SK-N-SH (cell line): Measurements from ENCODE around the gene SPEG. TPM values are rescaled to one million over a fixed set of nuclear protein-coding genes. Genes with fewer than 3 reads are reported as not detected.

Source experiments
- CTCF ChIA-PET: fragments of 300-600, 350-600 bp; formaldehyde crosslinking; extraction: SDS; loops from one replicate; lab custom pipeline; 2021; lab: Yijun Ruan, JAX
- POLR2A ChIA-PET: fragments of 350-600 bp; sonication (Branson Sonifier 250); formaldehyde crosslinking; extraction: SDS; loops from one replicate; lab custom pipeline; 2020; ENCODE audit warnings: antibody characterized with exemption, inconsistent platforms; lab: Yijun Ruan, JAX
- DNase-seq: peaks from one replicate; pipeline ENCODE4 v3.0.0; 2012
- H2AFZ ChIP-seq: fragments of 200-600 bp; sonication (generic); 2 replicates; pipeline ENCODE4 v1.8.1; 2016; ENCODE audit warnings: antibody characterized with exemption, mild to moderate bottlenecking, low read depth
- H3F3A ChIP-seq: fragments of 200-600 bp; sonication (generic); replicated peaks from 2 replicates; pipeline ENCODE3; 2016; ENCODE audit warnings: antibody characterized with exemption, mild to moderate bottlenecking; ENCODE audit not compliant: insufficient read depth
- H3K27ac ChIP-seq, 2 experiments: fragments of 200-500 bp in 1 of 2; fragments of 200-600 bp in 1 of 2; sonication (Bioruptor generic) in 1 of 2; sonication (generic), shearing (Covaris generic) in 1 of 2; 2 replicates each; pipeline versions ENCODE4 v1.5.1 to v1.6.1; 2014 to 2016; ENCODE audit warnings: low read depth in 2 of 2, inconsistent platforms in 1 of 2, low read length in 1 of 2, mild to moderate bottlenecking in 1 of 2, mixed read lengths in 1 of 2
- H3K27me3 ChIP-seq: fragments of 200-600 bp; sonication (generic), shearing (Covaris generic); 2 replicates; pipeline ENCODE4 v1.6.1; 2016; ENCODE audit warnings: mixed run types; ENCODE audit not compliant: insufficient read depth
- H3K36me3 ChIP-seq, 2 experiments: fragments of 200-500 bp in 1 of 2; fragments of 200-600 bp in 1 of 2; sonication (Bioruptor generic) in 1 of 2; sonication (generic) in 1 of 2; replicated peaks in 1 of 2; 2 replicates each; pipeline versions ENCODE3 to v1.5.1; 2014 to 2016; ENCODE audit warnings: low read length in 1 of 2, mild to moderate bottlenecking in 1 of 2; ENCODE audit not compliant: insufficient read depth in 2 of 2, control insufficient read depth in 1 of 2
- H3K4me1 ChIP-seq, 2 experiments: fragments of 200-500 bp in 1 of 2; fragments of 200-600 bp in 1 of 2; sonication (Bioruptor generic) in 1 of 2; sonication (generic), shearing (Covaris generic) in 1 of 2; 2 replicates each; pipeline versions ENCODE4 v1.5.1 to v1.6.1; 2014 to 2016; ENCODE audit warnings: low read depth in 1 of 2, low read length in 1 of 2, mixed run types in 1 of 2; ENCODE audit not compliant: insufficient read depth in 2 of 2, control insufficient read depth in 1 of 2
- H3K4me2 ChIP-seq: fragments of 200-600 bp; sonication (generic), shearing (Covaris generic); 2 replicates; pipeline ENCODE4 v1.6.1; 2017; ENCODE audit warnings: mixed run types
- H3K4me3 ChIP-seq, 2 experiments: fragments of 200-500 bp in 1 of 2; fragments of 200-600 bp in 1 of 2; sonication (Bioruptor generic) in 1 of 2; sonication (generic), shearing (Covaris generic) in 1 of 2; 2 replicates each; pipeline versions ENCODE4 v1.5.1 to v1.8.1; 2014 to 2016; ENCODE audit warnings: low read depth in 2 of 2, inconsistent platforms in 1 of 2, low read length in 1 of 2, mild to moderate bottlenecking in 1 of 2, mixed read lengths in 1 of 2, moderate library complexity in 1 of 2
- H3K79me2 ChIP-seq: fragments of 200-600 bp; sonication (generic); 2 replicates; pipeline ENCODE4 v1.8.1; 2017; ENCODE audit warnings: mild to moderate bottlenecking; ENCODE audit not compliant: insufficient read depth
- H3K9ac ChIP-seq: fragments of 200-600 bp; sonication (generic); 2 replicates; pipeline ENCODE4 v1.6.1; 2017; ENCODE audit warnings: mixed run types
- H3K9me2 ChIP-seq: fragments of 200-600 bp; sonication (generic); 2 replicates; pipeline ENCODE4 v1.6.1; 2017; ENCODE audit warnings: mixed run types
- H3K9me3 ChIP-seq: fragments of 200-600 bp; sonication (generic); 2 replicates; pipeline ENCODE4 v1.6.1; 2017; ENCODE audit warnings: mixed run types, mild to moderate bottlenecking, moderate library complexity
- H4K20me1 ChIP-seq: fragments of 200-600 bp; sonication (generic); 2 replicates; pipeline ENCODE4 v1.6.1; 2017; ENCODE audit warnings: mild to moderate bottlenecking, mixed run types; ENCODE audit not compliant: insufficient read depth
- IRF3 ChIP-seq: fragments of 150-350 bp; IDR thresholded peaks from 2 replicates; pipeline ENCODE4 v1.6.1; 2016; ENCODE audit warnings: mild to moderate bottlenecking, low read depth, low read length
- WGBS: methylation state at CpG from one replicate; pipeline ENCODE4 v1.1.6; 2017; ENCODE audit warnings: low lambda C conversion rate; 5-methylcytosine and 5-hydroxymethylcytosine counted together
- polyA plus RNA-seq, 3 experiments: library from polyadenylated mRNA; depleted of rRNA; stranded (reverse); fragments of >200 nt; gene quantifications; 2 replicates each; pipeline ENCODE4 v1.2.3, GENCODE V29; 2012
- TF ChIP-seq, protein P1 (sequence below): IDR thresholded peaks from 2 replicates; pipeline ENCODE4 v1.4.0; 2012; ENCODE audit warnings: low read depth
- TF ChIP-seq, protein P2 (sequence below): IDR thresholded peaks from 2 replicates; pipeline ENCODE4; 2012
- TF ChIP-seq, protein P3 (sequence below): IDR thresholded peaks from 2 replicates; pipeline ENCODE4 v1.4.0; 2012; ENCODE audit warnings: low read depth, borderline replicate concordance

SPEG gene
- polyA plus RNA-seq, 1 of the 3 experiments (the other 2 are of a cell fraction): 107 TPM

- Histone ChIP-seq H3K4me1 (peaks cover 3 to 33% of the 10 kb centered on the region in 2 experiments; a peak in 3 of 4 replicates), H2AFZ (no peak overlapping the region)
Measured at GRCh38 chr2:219492575-219492974, 57.9 kb downstream of the SPEG start.

GRCh38 chr2:219493086-219493485 lies 58.4 kb downstream of the SPEG start:
- H3K27me3 ChIP-seq: no peaks in the 10 kb centered on the region
- H3K4me3 ChIP-seq: no peak overlapping the region
- peaks cover 6 to 18% of the 10 kb centered on the region in 2 experiments for H3K36me3 ChIP-seq
- no peak for DNase-seq
- no peaks in the 10 kb centered on the region for H4K20me1 ChIP-seq
- no peak overlapping the region for H2AFZ ChIP-seq
- H3K9me3 ChIP-seq: no peaks in the 10 kb centered on the region
- 97% methylated on average over 5 of the region's 5 CpGs for WGBS
- no peak overlapping the region for H3K9ac ChIP-seq
- no peak overlapping the region for H3K4me2 ChIP-seq
- POLR2A ChIA-PET: interaction anchor here (2.0 kb wide), 1 partner anchor 14 kb away, joined by 8 read pairs; no protein-coding TSS in a partner anchor
- TF ChIP-seq, protein P1, sequence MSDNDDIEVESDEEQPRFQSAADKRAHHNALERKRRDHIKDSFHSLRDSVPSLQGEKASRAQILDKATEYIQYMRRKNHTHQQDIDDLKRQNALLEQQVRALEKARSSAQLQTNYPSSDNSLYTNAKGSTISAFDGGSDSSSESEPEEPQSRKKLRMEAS: no peak
- CTCF ChIA-PET: interaction anchor here (1.3 to 62.1 kb wide), 4 partner anchors 1 to 104 kb away, joined by 4 to 2824 read pairs (median 1425); partner anchors contain the start of genes ASIC4, CHPF, GMPPA and TMEM198
- no peak overlapping the region for H3K27ac ChIP-seq
- H3K9me2 ChIP-seq: no peaks in the 10 kb centered on the region
- H3K4me1 ChIP-seq: peaks cover 3 to 37% of the 10 kb centered on the region in 2 experiments; a peak in 3 of 4 replicates
- H3K79me2 ChIP-seq: no peaks in the 10 kb centered on the region
- no peaks in the 10 kb centered on the region for H3F3A ChIP-seq

More at GRCh38 chr2:219492575-219492974, 57.9 kb downstream of the SPEG start:
- WGBS: 93% methylated on average over 13 of the region's 20 CpGs
- CTCF ChIA-PET: interaction anchor here (0.7 to 62.1 kb wide), 6 partner anchors 2 to 198 kb away, joined by 3 to 2824 read pairs (median 7); partner anchors contain the start of genes ASIC4, CHPF, GMPPA and TMEM198
- POLR2A ChIA-PET: interaction anchor here (1.2 to 2.0 kb wide), 3 partner anchors 10 to 33 kb away, joined by 4 to 8 read pairs (median 4); no protein-coding TSS in a partner anchor
- Histone ChIP-seq H3K36me3 (peaks cover 6 to 18% of the 10 kb centered on the region in 2 experiments), H3K79me2 (no peaks in the 10 kb centered on the region), H3K4me3 (no peak overlapping the region), H3K27me3 (no peaks in the 10 kb centered on the region), H3K27ac (no peak overlapping the region)
- DNase-seq: no peak
- TF ChIP-seq, protein P2, sequence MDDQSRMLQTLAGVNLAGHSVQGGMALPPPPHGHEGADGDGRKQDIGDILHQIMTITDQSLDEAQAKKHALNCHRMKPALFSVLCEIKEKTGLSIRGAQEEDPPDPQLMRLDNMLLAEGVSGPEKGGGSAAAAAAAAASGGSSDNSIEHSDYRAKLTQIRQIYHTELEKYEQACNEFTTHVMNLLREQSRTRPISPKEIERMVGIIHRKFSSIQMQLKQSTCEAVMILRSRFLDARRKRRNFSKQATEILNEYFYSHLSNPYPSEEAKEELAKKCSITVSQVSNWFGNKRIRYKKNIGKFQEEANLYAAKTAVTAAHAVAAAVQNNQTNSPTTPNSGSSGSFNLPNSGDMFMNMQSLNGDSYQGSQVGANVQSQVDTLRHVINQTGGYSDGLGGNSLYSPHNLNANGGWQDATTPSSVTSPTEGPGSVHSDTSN: no peak
- TF ChIP-seq IRF3: no peak
- TF ChIP-seq, protein P3, sequence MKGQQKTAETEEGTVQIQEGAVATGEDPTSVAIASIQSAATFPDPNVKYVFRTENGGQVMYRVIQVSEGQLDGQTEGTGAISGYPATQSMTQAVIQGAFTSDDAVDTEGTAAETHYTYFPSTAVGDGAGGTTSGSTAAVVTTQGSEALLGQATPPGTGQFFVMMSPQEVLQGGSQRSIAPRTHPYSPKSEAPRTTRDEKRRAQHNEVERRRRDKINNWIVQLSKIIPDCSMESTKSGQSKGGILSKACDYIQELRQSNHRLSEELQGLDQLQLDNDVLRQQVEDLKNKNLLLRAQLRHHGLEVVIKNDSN: no peak
- TF ChIP-seq, all 33 proteins: peak for 0
- Histone ChIP-seq H3K4me2 (no peak overlapping the region), H3F3A (no peaks in the 10 kb centered on the region), H3K9me2 (no peaks in the 10 kb centered on the region), H3K9ac (no peak overlapping the region), H4K20me1 (no peaks in the 10 kb centered on the region), H3K9me3 (no peaks in the 10 kb centered on the region)
